HepG2 (cell line): Measurements from ENCODE around the gene CBFA2T2. TPM values are rescaled to one million over a fixed set of nuclear protein-coding genes. Genes with fewer than 3 reads are reported as not detected.
A peak's percentile ranks its signal among the peaks of the same experiment; 100 is the strongest.

Experiments
- ADNP ChIP-seq: sonication (generic); formaldehyde crosslinking; IDR thresholded peaks from 2 replicates; pipeline ENCODE4 v1.4.0; 2020; ENCODE audit warnings: missing genetic modification reagents
- ARID2 ChIP-seq: sonication (generic); formaldehyde crosslinking; IDR thresholded peaks from 2 replicates; pipeline ENCODE4 v1.8.1; 2022; ENCODE audit warnings: mild to moderate bottlenecking, missing genetic modification reagents, borderline replicate concordance
- CBX2 ChIP-seq, 2 experiments: fragments of 200-600 bp in 1 of 2; sonication (generic); formaldehyde crosslinking in 1 of 2; IDR thresholded peaks; 2 replicates each; pipeline versions ENCODE4 v1.7.0 to v1.8.1; 2018 to 2022; ENCODE audit warnings: low read depth in 2 of 2, low read length in 1 of 2, mild to moderate bottlenecking in 1 of 2, missing genetic modification reagents in 1 of 2
- DRAP1 ChIP-seq: IDR thresholded peaks from 2 replicates; pipeline ENCODE4 v1.6.1; 2016; ENCODE audit warnings: missing genetic modification reagents, missing compliant biosample characterization
- HIC2 ChIP-seq: sonication (generic); formaldehyde crosslinking; IDR thresholded peaks from 2 replicates; pipeline ENCODE4 v1.9.0; 2022; ENCODE audit warnings: low read depth, missing genetic modification reagents
- JUND ChIP-seq: sonication (generic); formaldehyde crosslinking; IDR thresholded peaks from 2 replicates; pipeline ENCODE4 v1.8.0; 2022; ENCODE audit warnings: mild to moderate bottlenecking, missing genetic modification reagents
- KLF6 ChIP-seq: IDR thresholded peaks from 2 replicates; pipeline ENCODE4 v1.8.0; 2016; ENCODE audit warnings: missing biosample characterization, missing genetic modification reagents
- MXI1 ChIP-seq: IDR thresholded peaks from 3 replicates; pipeline ENCODE4 v1.6.1; 2012; ENCODE audit warnings: low read depth, low read length, inconsistent platforms, borderline replicate concordance
- PAX8 ChIP-seq: sonication (generic); formaldehyde crosslinking; IDR thresholded peaks from 2 replicates; pipeline ENCODE4 v1.8.0; 2022; ENCODE audit warnings: mild to moderate bottlenecking, missing genetic modification reagents, borderline replicate concordance
- PHF21A ChIP-seq: sonication (generic); formaldehyde crosslinking; IDR thresholded peaks from 2 replicates; pipeline ENCODE4 v1.5.0; 2020; ENCODE audit warnings: mild to moderate bottlenecking, missing genetic modification reagents
- PLRG1 ChIP-seq: fragments of 450-650 bp; conservative IDR thresholded peaks from 2 replicates; pipeline ENCODE4 v1.6.1; 2016
- PPARG ChIP-seq: conservative IDR thresholded peaks from 2 replicates; pipeline ENCODE4 v1.6.1; 2016; ENCODE audit warnings: missing biosample characterization, missing genetic modification reagents
- SETDB1 ChIP-seq: sonication (generic); formaldehyde crosslinking; IDR thresholded peaks from 2 replicates; pipeline ENCODE4 v1.5.1; 2020; ENCODE audit warnings: missing genetic modification reagents, mild to moderate bottlenecking, borderline replicate concordance
- SMAD9 ChIP-seq: sonication (generic); formaldehyde crosslinking; IDR thresholded peaks from 2 replicates; pipeline ENCODE4 v1.5.1; 2020; ENCODE audit warnings: mild to moderate bottlenecking, missing genetic modification reagents
- SP2 ChIP-seq: sonication (generic); formaldehyde crosslinking; IDR thresholded peaks from 2 replicates; pipeline ENCODE4 v1.5.1; 2020; ENCODE audit warnings: mild to moderate bottlenecking, missing genetic modification reagents
- TGIF2 ChIP-seq: IDR thresholded peaks from 2 replicates; pipeline ENCODE4 v1.6.1; 2016; ENCODE audit warnings: control low read depth, missing compliant biosample characterization
- ZBTB2 ChIP-seq: sonication (generic); formaldehyde crosslinking; IDR thresholded peaks from 2 replicates; pipeline ENCODE4 v1.8.0; 2022; ENCODE audit warnings: low read depth, missing genetic modification reagents
- ZBTB21 ChIP-seq: sonication (generic); formaldehyde crosslinking; IDR thresholded peaks from 2 replicates; pipeline ENCODE4 v1.4.0; 2020; ENCODE audit warnings: missing genetic modification reagents
- ZNF382 ChIP-seq: sonication (generic); formaldehyde crosslinking; IDR thresholded peaks from 2 replicates; pipeline ENCODE4 v1.5.0; 2020; ENCODE audit warnings: missing genetic modification reagents, mild to moderate bottlenecking, borderline replicate concordance
- ZNF501 ChIP-seq: sonication (generic); formaldehyde crosslinking; IDR thresholded peaks from 2 replicates; pipeline ENCODE4 v1.5.1; 2020; ENCODE audit warnings: mild to moderate bottlenecking, moderate library complexity, missing genetic modification reagents
- polyA plus RNA-seq, 8 experiments: library from polyadenylated mRNA; depleted of rRNA in 3 of 8; stranded (reverse) in 7 of 8; unstranded in 1 of 8; fragments of >200 nt; fragmentation: Illumina TruSeq in 4 of 8; extraction: Trizol in 4 of 8; gene quantifications; 2 replicates each; pipeline versions ENCODE4 v1.2.1 to v1.2.3, GENCODE V29; 2011 to 2016; ENCODE audit warnings: low read depth in 4 of 8, missing spikeins in 1 of 8, mixed read lengths in 1 of 8; ENCODE audit not compliant: insufficient read depth in 1 of 8
- total RNA-seq, 5 experiments: library from RNA; depleted of rRNA; stranded (reverse); fragments of >200 nt; fragmentation: Illumina TruSeq; extraction: Trizol; gene quantifications; 2 replicates each; pipeline ENCODE4 v1.2.3, GENCODE V29; 2016; ENCODE audit warnings: low read depth in 1 of 5

The CBFA2T2 gene
- total and polyA plus RNA-seq, 2 of the 13 experiments (the other 11 are each of a cell fraction or from before 2014, with no cell fraction given) = 6.3 to 21.2 TPM

- TF ChIP-seq MXI1 = peak; percentile 51; the same call in 1 of the 3 replicates
- TF ChIP-seq DRAP1 = peak; percentile 70
- TF ChIP-seq ADNP = no peak
- TF ChIP-seq PHF21A (CRISPR knock-in tag) = peak; percentile 89
- 0 out of 2 replicates have a peak, but pooled peaks have one; percentile 49 for TF ChIP-seq ZBTB21 (CRISPR knock-in tag)
- TF ChIP-seq PPARG (CRISPR knock-in tag) = no peak; the same call in 1 of the 2 replicates
- TF ChIP-seq HIC2 = peak; percentile 79; the same call in 1 of the 2 replicates
- peak; percentile 69 for TF ChIP-seq JUND (CRISPR knock-in tag)
- TF ChIP-seq KLF6 (CRISPR knock-in tag) = peak; percentile 96
- TF ChIP-seq PLRG1 = no peak
- TF ChIP-seq SETDB1 = no peak
- no peak for TF ChIP-seq ZNF382
- TF ChIP-seq SMAD9 (CRISPR knock-in tag) = no peak
- TF ChIP-seq ARID2 (CRISPR knock-in tag) = peak; percentile 98
- no peak for TF ChIP-seq CBX2 (IDR thresholded peaks at IDR 0.05; ENCODE audit: low read depth, low read length)
- 0 out of 2 replicates have a peak, but pooled peaks have one; percentile 52 for TF ChIP-seq CBX2 (CRISPR knock-in tag; IDR thresholded peaks at IDR 0.05; ENCODE audit: low read depth)
- TF ChIP-seq TGIF2 = peak; percentile 67; the same call in 1 of the 2 replicates
- TF ChIP-seq PAX8 (CRISPR knock-in tag) = peak; percentile 84; the same call in 1 of the 2 replicates
- peak; percentile 96 for TF ChIP-seq ZNF501 (CRISPR knock-in tag)
- TF ChIP-seq ZBTB2 (CRISPR knock-in tag) = peak; percentile 84
- peak; percentile 63; the same call in 1 of the 2 replicates for TF ChIP-seq SP2 (CRISPR knock-in tag)
Observed at GRCh38 chr20:33663161-33664084, 173.5 kb downstream of the CBFA2T2 start (continued).
